BLaER1 (cell line): Measurements from ENCODE around the gene TAS1R3.
A peak's percentile ranks its signal among the peaks of the same experiment; 100 is the strongest.

Source experiments
- H3K27ac ChIP-seq: shearing (Covaris generic); formaldehyde crosslinking; 2 replicates; pipeline ENCODE4 v1.8.1; 2022
- H3K27me3 ChIP-seq: shearing (Covaris generic); formaldehyde crosslinking; 2 replicates; pipeline ENCODE4 v1.8.1; 2022
- H3K36me3 ChIP-seq: shearing (Covaris generic); formaldehyde crosslinking; 2 replicates; pipeline ENCODE4 v1.8.1; 2022
- H3K4me1 ChIP-seq: shearing (Covaris generic); formaldehyde crosslinking; 2 replicates; pipeline ENCODE4 v1.8.1; 2022
- H3K4me2 ChIP-seq: shearing (Covaris generic); formaldehyde crosslinking; 2 replicates; pipeline ENCODE4 v1.8.1; 2022
- H3K4me3 ChIP-seq: shearing (Covaris generic); formaldehyde crosslinking; 2 replicates; pipeline ENCODE4 v1.8.1; 2022
- H3K9ac ChIP-seq: shearing (Covaris generic); formaldehyde crosslinking; 2 replicates; pipeline ENCODE4 v1.8.1; 2022
- H3K9me3 ChIP-seq: shearing (Covaris generic); formaldehyde crosslinking; 2 replicates; pipeline ENCODE4 v1.8.1; 2022
- H4K20me1 ChIP-seq: shearing (Covaris generic); formaldehyde crosslinking; 2 replicates; pipeline ENCODE4 v1.8.1; 2022
- Cebpa-rat ChIP-seq: shearing (Covaris generic); IDR thresholded peaks from 2 replicates; pipeline ENCODE4 v1.8.1; 2022

TAS1R3 gene

GRCh38 chr1:1358433-1359271 lies 27.6 kb downstream of the TAS1R3 start, which contains the start of gene MXRA8:
MXRA8 (minus strand) TSS chr1:1358555; CDS start chr1:1358504, 51 bp downstream.
- H3K9ac ChIP-seq: peak within 1 kb of the TSS; percentile 61; the same call in 1 of the 2 replicates
- no peak for TF ChIP-seq Cebpa-rat
- H3K4me2 ChIP-seq: peak within 1 kb of the TSS; percentile 97
- peaks cover 46% of the 10 kb centered on the region for H3K4me1 ChIP-seq
- peaks cover 9% of the 10 kb centered on the region for H4K20me1 ChIP-seq
- H3K4me3 ChIP-seq: peak within 1 kb of the TSS; percentile 44
- H3K9me3 ChIP-seq: no peaks in the 10 kb centered on the region
- H3K27me3 ChIP-seq: peaks cover 19% of the 10 kb centered on the region
- H3K27ac ChIP-seq: peak within 1 kb of the TSS; percentile 58
- H3K36me3 ChIP-seq: no peaks in the 10 kb centered on the region

- Histone ChIP-seq H3K9ac (peak overlapping the region; percentile 61; the same call in 1 of the 2 replicates), H3K9me3 (no peaks in the 10 kb centered on the region), H4K20me1 (peaks cover 3% of the 10 kb centered on the region), H3K4me3 (peak overlapping the region; percentile 44), H3K4me1 (peaks cover 40% of the 10 kb centered on the region), H3K4me2 (peak overlapping the region; percentile 97), H3K36me3 (no peaks in the 10 kb centered on the region), H3K27ac (peak overlapping the region; percentile 58), H3K27me3 (peaks cover 13% of the 10 kb centered on the region)
- no peak for TF ChIP-seq Cebpa-rat
Observed at GRCh38 chr1:1359308-1359663, 28.2 kb downstream of the TAS1R3 start.

- H3K27ac ChIP-seq: no peak overlapping the region
- H3K4me1 ChIP-seq: peaks cover 34% of the 10 kb centered on the region
- peak overlapping the region; percentile 97 for H3K4me2 ChIP-seq
- no peaks in the 10 kb centered on the region for H3K9me3 ChIP-seq
- H3K27me3 ChIP-seq: peaks cover 7% of the 10 kb centered on the region
- H3K4me3 ChIP-seq: no peak overlapping the region
- no peak for TF ChIP-seq Cebpa-rat
- no peaks in the 10 kb centered on the region for H4K20me1 ChIP-seq
- no peaks in the 10 kb centered on the region for H3K36me3 ChIP-seq
- no peak overlapping the region for H3K9ac ChIP-seq
Observed at GRCh38 chr1:1359664-1360468, 28.8 kb downstream of the TAS1R3 start.

GRCh38 chr1:1360506-1361169 lies 29.6 kb downstream of the TAS1R3 start:
- no peaks in the 10 kb centered on the region for H3K27me3 ChIP-seq
- no peaks in the 10 kb centered on the region for H3K36me3 ChIP-seq
- H3K9me3 ChIP-seq: peaks cover 1% of the 10 kb centered on the region; the same call in 1 of the 2 replicates
- H3K27ac ChIP-seq: no peak overlapping the region
- peaks cover 33% of the 10 kb centered on the region for H3K4me1 ChIP-seq
- no peak overlapping the region for H3K4me2 ChIP-seq
- H3K4me3 ChIP-seq: no peak overlapping the region
- H3K9ac ChIP-seq: no peak overlapping the region
- H4K20me1 ChIP-seq: no peaks in the 10 kb centered on the region
- no peak for TF ChIP-seq Cebpa-rat

GRCh38 chr1:1361233-1361981 lies 30.3 kb downstream of the TAS1R3 start:
- H3K27me3 ChIP-seq: no peaks in the 10 kb centered on the region
- H3K36me3 ChIP-seq: no peaks in the 10 kb centered on the region
- H3K9me3 ChIP-seq: peaks cover 9% of the 10 kb centered on the region
- H4K20me1 ChIP-seq: no peaks in the 10 kb centered on the region
- no peak overlapping the region for H3K9ac ChIP-seq
- no peak overlapping the region for H3K4me2 ChIP-seq
- H3K4me1 ChIP-seq: peaks cover 33% of the 10 kb centered on the region
- no peak overlapping the region for H3K4me3 ChIP-seq
- TF ChIP-seq Cebpa-rat: no peak
- no peak overlapping the region for H3K27ac ChIP-seq

- H3K36me3 ChIP-seq: no peaks in the 10 kb centered on the region
- no peak overlapping the region for H3K9ac ChIP-seq
- no peak overlapping the region for H3K4me3 ChIP-seq
- H3K9me3 ChIP-seq: peaks cover 15% of the 10 kb centered on the region
- H3K27me3 ChIP-seq: no peaks in the 10 kb centered on the region
- TF ChIP-seq Cebpa-rat: no peak
- no peak overlapping the region for H3K27ac ChIP-seq
- peaks cover 31% of the 10 kb centered on the region for H3K4me1 ChIP-seq
- no peaks in the 10 kb centered on the region for H4K20me1 ChIP-seq
- H3K4me2 ChIP-seq: no peak overlapping the region
Observed at GRCh38 chr1:1361982-1362423, 30.9 kb downstream of the TAS1R3 start.

GRCh38 chr1:1364266-1364665 lies 33.2 kb downstream of the TAS1R3 start:
- H3K9ac ChIP-seq: no peak overlapping the region
- TF ChIP-seq Cebpa-rat: no peak
- no peaks in the 10 kb centered on the region for H4K20me1 ChIP-seq
- no peaks in the 10 kb centered on the region for H3K36me3 ChIP-seq
- H3K4me3 ChIP-seq: no peak overlapping the region
- peaks cover 19% of the 10 kb centered on the region for H3K9me3 ChIP-seq
- peaks cover 11% of the 10 kb centered on the region for H3K4me1 ChIP-seq
- H3K27ac ChIP-seq: no peak overlapping the region
- H3K4me2 ChIP-seq: no peak overlapping the region
- no peaks in the 10 kb centered on the region for H3K27me3 ChIP-seq

GRCh38 chr1:1365875-1366698 lies 35.0 kb downstream of the TAS1R3 start:
- Histone ChIP-seq H4K20me1 (peaks cover 7% of the 10 kb centered on the region; the same call in 1 of the 2 replicates), H3K27me3 (no peaks in the 10 kb centered on the region), H3K9me3 (peaks cover 19% of the 10 kb centered on the region), H3K4me2 (no peak overlapping the region), H3K36me3 (no peaks in the 10 kb centered on the region), H3K9ac (no peak overlapping the region), H3K4me1 (peaks cover 21% of the 10 kb centered on the region), H3K27ac (no peak overlapping the region), H3K4me3 (no peak overlapping the region)
- TF ChIP-seq Cebpa-rat: no peak
